ENCODE measurements around the gene SPON1. TPM values are rescaled to one million over a fixed set of nuclear protein-coding genes. Genes with fewer than 3 reads are reported as not detected.

Gene SPON1
- total RNA-seq, 1 experiment from 2014 or later, result 0.20 TPM

GRCh38 chr11:14309425-14310192, 347.1 kb downstream of the SPON1 start:
- H2BK15ac ChIP-seq (ENCODE audit: low read depth, low read length), result no peak overlapping the region
- no peak overlapping the region for H2AFZ ChIP-seq (ENCODE audit: low read length)
- Mint-ChIP-seq H3K36me3 (ENCODE audit: insufficient read depth in 1 of 3, low read depth in 3 of 3) (no peaks in the 10 kb centered on the region), H3K27ac (no peak overlapping the region), H3K27me3 (ENCODE audit: low read depth) (no peaks in the 10 kb centered on the region), H3K4me1 (peaks cover 34 to 50% of the 10 kb centered on the region in 2 experiments), H3K4me3 (no peak overlapping the region), H3K9me3 (no peaks in the 10 kb centered on the region)
- peak overlapping the region; percentile 41 for H3K27ac ChIP-seq (ENCODE audit: insufficient read length, low read depth, low read length)
- H4K91ac ChIP-seq (ENCODE audit: insufficient read length, low read depth, low read length), result no peak overlapping the region
- WGBS (ENCODE audit: extremely low coverage, insufficient read length, low lambda C conversion rate), result no CpG with 5 or more reads among the region's 4 CpGs
- H3K79me2 ChIP-seq (ENCODE audit: insufficient read depth, low read length), result peaks cover 64% of the 10 kb centered on the region; the same call in 1 of the 2 replicates
- H3K14ac ChIP-seq (ENCODE audit: insufficient read depth, low read length), result no peak overlapping the region
- no peak overlapping the region for H3K4ac ChIP-seq (ENCODE audit: low read depth, low read length)
- peak overlapping the region; percentile 22 for H3K4me2 ChIP-seq (ENCODE audit: insufficient read depth, insufficient read length, low read length)
- peaks cover 5% of the 10 kb centered on the region for H3K79me1 ChIP-seq (ENCODE audit: insufficient read depth, low read depth, low read length, poor library complexity, severe bottlenecking)
- H4K20me1 ChIP-seq (ENCODE audit: control insufficient read depth, insufficient read depth, insufficient read length), result no peaks in the 10 kb centered on the region
- H2AK5ac ChIP-seq (ENCODE audit: insufficient read length, low read length), result no peak overlapping the region
- no peak overlapping the region for H2BK12ac ChIP-seq (ENCODE audit: insufficient read length, low read depth, low read length)
- no peak overlapping the region for H4K5ac ChIP-seq (ENCODE audit: insufficient read length, low read depth, low read length)
- peaks cover 20% of the 10 kb centered on the region; the same call in 1 of the 2 replicates for H3K4me1 ChIP-seq (ENCODE audit: insufficient read depth, low read length)
- no peak overlapping the region for H2BK120ac ChIP-seq (ENCODE audit: low read depth, low read length, poor library complexity, severe bottlenecking)
- no peak for TF ChIP-seq CTCF (conservative IDR thresholded peaks at IDR 0.05)
- H3K56ac ChIP-seq (ENCODE audit: insufficient read length, low read depth, low read length), result no peak overlapping the region
- no peaks in the 10 kb centered on the region for H3K23me2 ChIP-seq (ENCODE audit: insufficient read length, low read depth, low read length, poor library complexity, severe bottlenecking)
- H3K9me3 ChIP-seq (ENCODE audit: control insufficient read depth, low read depth, low read length), result no peaks in the 10 kb centered on the region
- no peak overlapping the region for H3K18ac ChIP-seq (ENCODE audit: insufficient read length, low read depth, low read length)
- no peak overlapping the region for H2BK20ac ChIP-seq (ENCODE audit: low read depth, low read length, poor library complexity, severe bottlenecking)
- H2BK5ac ChIP-seq (ENCODE audit: insufficient read length, low read length), result no peak overlapping the region
- H3K9ac ChIP-seq (ENCODE audit: extremely low read depth, insufficient read length, low read length), result no peak overlapping the region
- DNase-seq, result no peak
- H3K23ac ChIP-seq (ENCODE audit: insufficient read length, low read depth, low read length), result no peak overlapping the region
- H3T11ph ChIP-seq (ENCODE audit: low read length), result no peak overlapping the region
- H3K27me3 ChIP-seq (ENCODE audit: insufficient read depth, low read length), result no peaks in the 10 kb centered on the region
- H4K8ac ChIP-seq (replicated peaks; ENCODE audit: insufficient read length, low read depth, low read length), result no peak overlapping the region

Measured in H9 (cell line).